ENCODE results near the gene FCN1. TPM values are rescaled to one million over a fixed set of nuclear protein-coding genes. Genes with fewer than 3 reads are reported as not detected.
A peak's percentile ranks its signal among the peaks of the same experiment; 100 is the strongest.
"Not testable (repeated sequence)": the region's sequence is repeated elsewhere in the genome, so short reads cannot be mapped to it uniquely, and the experiment has no call there.

The FCN1 gene
- total RNA-seq, 2 donors from 2014 or later = not detected

DNA sequence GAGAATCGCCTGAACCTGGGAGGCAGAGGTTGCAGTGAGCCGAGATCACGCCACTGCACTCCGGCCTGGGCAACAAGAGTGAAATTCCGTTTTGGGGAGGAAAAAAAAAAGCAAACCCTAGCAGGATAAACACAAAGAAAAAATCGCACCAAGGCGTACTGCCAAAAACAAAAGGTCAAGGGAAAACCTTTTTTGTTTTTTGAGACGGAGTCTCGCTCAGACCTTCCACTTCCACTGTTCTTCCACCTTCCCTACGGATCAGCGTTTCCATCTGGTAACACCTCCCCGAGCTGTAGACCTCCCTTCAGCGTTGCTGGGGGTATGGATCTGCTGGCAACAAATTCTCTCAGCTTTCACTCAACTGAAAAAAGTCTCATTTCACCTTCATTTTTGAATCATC is 57.2 kb downstream of the FCN1 start:
- Mint-ChIP-seq H3K27ac (no peak overlapping the region), H3K9me3 (peaks cover 0 to 3% of the 10 kb centered on the region in 2 donors), H3K36me3 (ENCODE audit: insufficient read depth in 2 of 2) (peaks cover 0 to 1% of the 10 kb centered on the region in 2 donors), H3K27me3 (ENCODE audit: low read depth) (peaks cover 31% of the 10 kb centered on the region), H3K4me3 (no peak overlapping the region), H3K4me1 (ENCODE audit: low read depth) (peaks cover 23% of the 10 kb centered on the region)
- DNase-seq (no peak), ATAC-seq (replicated peaks in 1 of 2) (no peak)

DNA sequence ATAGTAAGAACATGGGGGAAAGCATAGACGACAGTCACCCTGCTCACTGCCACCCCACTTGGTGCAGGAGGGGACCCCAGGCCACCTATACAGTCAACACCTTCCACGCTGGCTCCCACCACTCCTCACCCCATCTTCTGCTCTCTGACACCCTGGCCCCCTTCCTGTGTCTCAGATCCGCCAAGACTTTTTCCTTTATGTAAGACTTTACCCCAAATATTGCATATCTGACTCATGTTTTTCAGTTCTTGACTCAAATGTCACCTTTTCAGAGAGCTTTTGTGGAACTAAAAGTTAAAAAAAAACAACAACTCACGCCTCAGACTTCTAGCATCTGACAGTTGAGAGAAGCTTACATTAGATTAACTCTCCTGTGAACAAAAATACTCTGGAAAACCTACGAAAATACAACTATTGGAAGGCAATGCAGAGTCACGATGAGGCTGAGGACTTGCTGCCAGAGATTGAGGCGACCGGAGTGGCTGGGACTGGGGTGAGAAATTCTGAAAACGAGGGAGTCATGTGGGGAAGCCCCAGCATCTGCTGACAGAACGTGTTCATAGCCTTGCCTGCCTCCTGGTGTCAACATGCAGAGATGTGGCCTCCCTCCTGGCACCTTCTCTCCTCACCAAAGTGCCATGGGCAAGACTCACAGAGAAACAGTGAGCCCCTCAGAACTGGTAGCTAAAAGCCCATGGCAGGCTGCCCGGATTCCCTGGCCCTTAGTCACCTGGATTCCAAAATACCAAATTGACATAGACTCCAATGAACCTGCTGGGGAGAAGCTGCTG is 59.5 kb downstream of the FCN1 start:
- Mint-ChIP-seq H3K27ac (peak overlapping the region; percentile 87), H3K27me3 (ENCODE audit: low read depth) (peaks cover 31% of the 10 kb centered on the region), H3K36me3 (ENCODE audit: insufficient read depth in 2 of 2) (peaks cover 0 to 1% of the 10 kb centered on the region in 2 donors), H3K9me3 (peaks cover 0 to 3% of the 10 kb centered on the region in 2 donors), H3K4me1 (ENCODE audit: low read depth) (peaks cover 23% of the 10 kb centered on the region), H3K4me3 (peak overlapping the region; percentile 53 to 88)
- peak; percentile 71 to 74 for DNase-seq
- peak; percentile 93 to 95 for ATAC-seq (replicated peaks in 1 of 2)

GRCh38 chr9:134857451-134857850 is 60.3 kb downstream of the FCN1 start:
- ATAC-seq (replicated peaks in 1 of 2); H3K4me3 Mint-ChIP-seq; H3K36me3 Mint-ChIP-seq (ENCODE audit: insufficient read depth in 2 of 2); DNase-seq; H3K9me3 Mint-ChIP-seq; H3K27ac Mint-ChIP-seq: not testable (repeated sequence)
- Mint-ChIP-seq H3K4me1 (ENCODE audit: low read depth) (peaks cover 23% of the 10 kb centered on the region), H3K27me3 (ENCODE audit: low read depth) (peaks cover 30% of the 10 kb centered on the region)

- H3K27me3 Mint-ChIP-seq (ENCODE audit: low read depth) = peaks cover 25% of the 10 kb centered on the region
- H3K36me3 Mint-ChIP-seq (ENCODE audit: insufficient read depth in 2 of 2) = peaks cover 0 to 1% of the 10 kb centered on the region in 2 donors
- no peak overlapping the region for H3K4me3 Mint-ChIP-seq
- ATAC-seq (replicated peaks in 1 of 2) (no peak), DNase-seq (no peak)
- H3K9me3 Mint-ChIP-seq = peaks cover 0 to 3% of the 10 kb centered on the region in 2 donors
- no peak overlapping the region for H3K27ac Mint-ChIP-seq
- H3K4me1 Mint-ChIP-seq (ENCODE audit: low read depth) = peaks cover 23% of the 10 kb centered on the region
Measured at GRCh38 chr9:134855900-134856377, 61.8 kb downstream of the FCN1 start.

Other genes starting within 250 kb of the FCN1 start
- not detected for gene FCN2, start 37.1 kb downstream of the FCN1 start, total RNA-seq
- under 1 TPM in 1 of 2 donors, not detected in 1; 0.70 TPM for gene OLFM1, start 169.8 kb upstream of the FCN1 start, total RNA-seq

All from activated T-cell treated with anti-CD3 and anti-CD28 coated beads, Interleukin-2, amount 50 U/mL, for 72 hours (primary cell).